Tibial nerve (tissue), 4 donors: ENCODE data around the gene CLEC16A. TPM values are rescaled to one million over a fixed set of nuclear protein-coding genes. Genes with fewer than 3 reads are reported as not detected.

Experiments used
- DNase-seq, 2 donors: peaks; one replicate each; pipeline ENCODE4 v3.0.0-alpha.2; 2019; ENCODE audit warnings: low spot score in 2 of 2
- H3K27ac ChIP-seq, 4 donors: fragments of 200-600 bp; sonication (generic) in 3 of 4; one replicate each; pipeline ENCODE4 v1.5.1; 2017 to 2019; ENCODE audit warnings: mild to moderate bottlenecking in 1 of 4
- H3K27me3 ChIP-seq, 2 donors: fragments of 200-600 bp; sonication (generic) in 1 of 2; one replicate each; pipeline versions ENCODE4 v1.5.1 to v1.6.0; 2017 to 2019
- H3K36me3 ChIP-seq, 3 donors: fragments of 200-600 bp; sonication (generic); one replicate each; pipeline ENCODE4 v1.5.1; 2018 to 2019
- H3K4me1 ChIP-seq, 4 donors: fragments of 200-600 bp; sonication (generic) in 3 of 4; one replicate each; pipeline ENCODE4 v1.5.1; 2017 to 2019
- H3K4me3 ChIP-seq, 4 donors: fragments of 200-600 bp; sonication (generic) in 3 of 4; one replicate each; pipeline ENCODE4 v1.5.1; 2017 to 2019; ENCODE audit warnings: mild to moderate bottlenecking in 1 of 4, moderate library complexity in 1 of 4
- H3K9me3 ChIP-seq, 4 donors: fragments of 200-600 bp; sonication (generic) in 3 of 4; one replicate each; pipeline ENCODE4 v1.5.1; 2017 to 2019
- CTCF ChIP-seq, 5 experiments: fragments of 200-600 bp in 3 of 5; fragments of 450-650 bp in 2 of 5; sonication (generic) in 3 of 5; IDR thresholded peaks; one replicate each; pipeline ENCODE4 v1.5.1; 2016 to 2019; ENCODE audit warnings: antibody characterized with exemption in 5 of 5, mild to moderate bottlenecking in 3 of 5, moderate library complexity in 2 of 5
- EP300 ChIP-seq, 2 donors: sonication (generic); formaldehyde crosslinking; IDR thresholded peaks; one replicate each; pipeline ENCODE4 v1.6.1; 2017; ENCODE audit warnings: antibody characterized with exemption in 2 of 2, mild to moderate bottlenecking in 1 of 2
- POLR2A ChIP-seq, 2 donors: fragments of 450-650 bp; IDR thresholded peaks; one replicate each; pipeline ENCODE4 v1.6.1; 2017; ENCODE audit warnings: antibody characterized with exemption in 2 of 2, mild to moderate bottlenecking in 2 of 2, moderate library complexity in 2 of 2
- WGBS, 2 donors: methylation state at CpG; one replicate each; pipeline ENCODE4 v1.1.5; 2018; 5-methylcytosine and 5-hydroxymethylcytosine counted together
- total RNA-seq, 4 donors: library from RNA; depleted of rRNA; stranded (reverse); fragments of >200 nt; gene quantifications; one replicate each; pipeline ENCODE4 v1.1.0, GENCODE V29; 2016

The CLEC16A gene
- total RNA-seq, 4 donors from 2014 or later = 37.4 to 70.2 (median 55.2) TPM

- DNase-seq = no peak
- H3K4me1 ChIP-seq = peaks cover 0 to 24% (median 2%) of the 10 kb centered on the region in 4 donors
- peaks cover 0 to 16% (median 0%) of the 10 kb centered on the region in 4 donors for H3K9me3 ChIP-seq
- H3K27me3 ChIP-seq = no peaks in the 10 kb centered on the region
- H3K4me3 ChIP-seq = no peak overlapping the region
- no peak overlapping the region for H3K27ac ChIP-seq
- TF ChIP-seq CTCF (IDR thresholded peaks at IDR 0.05) = no peak
- H3K36me3 ChIP-seq = peaks cover 0 to 25% (median 0%) of the 10 kb centered on the region in 3 donors
- WGBS, 2 donors = 90 to 100% methylated on average over 1 of the region's 1 CpG
Measured at GRCh38 chr16:11111150-11111549, 166.8 kb downstream of the CLEC16A start.

- H3K9me3 ChIP-seq = peaks cover 0 to 16% (median 0%) of the 10 kb centered on the region in 4 donors
- WGBS, 2 donors = 91 to 93% methylated on average over 9 of the region's 9 CpGs
- H3K27ac ChIP-seq = no peak overlapping the region
- H3K27me3 ChIP-seq = no peaks in the 10 kb centered on the region
- no peak overlapping the region for H3K4me3 ChIP-seq
- no peak for TF ChIP-seq EP300 (IDR thresholded peaks at IDR 0.05)
- no peak for TF ChIP-seq POLR2A (IDR thresholded peaks at IDR 0.05)
- no peak for TF ChIP-seq CTCF (IDR thresholded peaks at IDR 0.05)
- H3K36me3 ChIP-seq = peaks cover 0 to 25% (median 0%) of the 10 kb centered on the region in 3 donors
- no peak for DNase-seq
- peaks cover 0 to 24% (median 2%) of the 10 kb centered on the region in 4 donors for H3K4me1 ChIP-seq
Measured at GRCh38 chr16:11111856-11112634, 167.7 kb downstream of the CLEC16A start.

GRCh38 chr16:11112723-11113348, 168.5 kb downstream of the CLEC16A start:
- WGBS, 2 donors = 78 to 83% methylated on average over 4 of the region's 4 CpGs
- Histone ChIP-seq H3K4me1 (peaks cover 0 to 24% (median 2%) of the 10 kb centered on the region in 4 donors), H3K9me3 (peaks cover 0 to 16% (median 0%) of the 10 kb centered on the region in 4 donors), H3K36me3 (peaks cover 0 to 25% (median 0%) of the 10 kb centered on the region in 3 donors), H3K27ac (no peak overlapping the region), H3K4me3 (no peak overlapping the region), H3K27me3 (no peaks in the 10 kb centered on the region)
- TF ChIP-seq POLR2A (IDR thresholded peaks at IDR 0.05) = no peak
- no peak for TF ChIP-seq CTCF (IDR thresholded peaks at IDR 0.05)
- no peak for TF ChIP-seq EP300 (IDR thresholded peaks at IDR 0.05)
- no peak for DNase-seq

GRCh38 chr16:11114366-11115164, 170.2 kb downstream of the CLEC16A start:
- Histone ChIP-seq H3K36me3 (peaks cover 0 to 30% (median 0%) of the 10 kb centered on the region in 3 donors), H3K4me1 (peaks cover 0 to 20% (median 2%) of the 10 kb centered on the region in 4 donors), H3K27me3 (no peaks in the 10 kb centered on the region), H3K4me3 (no peak overlapping the region), H3K9me3 (peaks cover 0 to 16% (median 0%) of the 10 kb centered on the region in 4 donors), H3K27ac (no peak overlapping the region)
- TF ChIP-seq CTCF (IDR thresholded peaks at IDR 0.05) (no peak), EP300 (IDR thresholded peaks at IDR 0.05) (no peak), POLR2A (IDR thresholded peaks at IDR 0.05) (no peak)
- DNase-seq = no peak
- 85% methylated on average over 12 to 15 of the region's 15 CpGs for WGBS, 2 donors
